A673 (cell line): ENCODE measurements around the gene KIF1A.

Experiments used
- CTCF ChIP-seq: fragments of 300-800, 200-600 bp; sonication (generic); conservative IDR thresholded peaks from 2 replicates; pipeline ENCODE4 v1.5.1; 2017; ENCODE audit warnings: low read depth, mild to moderate bottlenecking, antibody characterized with exemption, low read length, moderate library complexity, mixed read lengths
- EZH2 ChIP-seq: fragments of 200-600 bp; sonication (generic); IDR thresholded peaks from 2 replicates; pipeline ENCODE4 v1.6.1; 2017; ENCODE audit warnings: borderline replicate concordance, low read depth, mild to moderate bottlenecking, mixed read lengths, antibody characterized with exemption, low read length; ENCODE audit not compliant: poor library complexity, severe bottlenecking

GRCh38 chr2:240833724-240834285, 13.8 kb upstream of the KIF1A start:
- TF ChIP-seq CTCF (no peak), EZH2 (no peak)
